Kidney epithelial cell (primary cell): ENCODE results near the gene TRMT44. TPM values are rescaled to one million over a fixed set of nuclear protein-coding genes. Genes with fewer than 3 reads are reported as not detected.

Experiments used
- DNase-seq: peaks from one replicate; pipeline ENCODE4 v3.0.0-alpha.2; 2010; ENCODE audit warnings: low read depth
- H3K27me3 ChIP-seq: 2 replicates; pipeline ENCODE4 v1.6.0; 2011; ENCODE audit warnings: low read length; ENCODE audit not compliant: control insufficient read depth, insufficient read depth
- H3K36me3 ChIP-seq: 2 replicates; pipeline ENCODE4 v1.5.1; 2011; ENCODE audit warnings: low read length; ENCODE audit not compliant: control insufficient read depth, insufficient read depth
- H3K4me3 ChIP-seq: 2 replicates; pipeline ENCODE4 v1.5.1; 2011; ENCODE audit warnings: low read depth, mild to moderate bottlenecking, control low read depth, low read length
- CTCF ChIP-seq: IDR thresholded peaks from 2 replicates; pipeline ENCODE4 v1.5.1; 2011; ENCODE audit warnings: mild to moderate bottlenecking, moderate library complexity, low read length, control low read depth, inconsistent platforms; ENCODE audit not compliant: insufficient read depth, poor library complexity, severe bottlenecking
- total RNA-seq: library from RNA; depleted of rRNA; stranded (reverse); fragments of >200 nt; gene quantifications from 2 replicates; pipeline ENCODE4 v1.2.3, GENCODE V29; 2015

The TRMT44 gene
- total RNA-seq, 1 donor from 2014 or later = 22.8 TPM

GRCh38 chr4:8504279-8505007 is 63.9 kb downstream of the TRMT44 start:
- no peak overlapping the region for H3K4me3 ChIP-seq
- TF ChIP-seq CTCF = no peak
- peaks cover 26% of the 10 kb centered on the region for H3K27me3 ChIP-seq
- H3K36me3 ChIP-seq = no peaks in the 10 kb centered on the region
- DNase-seq = no peak

GRCh38 chr4:8505229-8505628 is 64.7 kb downstream of the TRMT44 start:
- no peak for DNase-seq
- Histone ChIP-seq H3K4me3 (no peak overlapping the region), H3K36me3 (no peaks in the 10 kb centered on the region), H3K27me3 (peaks cover 27% of the 10 kb centered on the region)
- no peak for TF ChIP-seq CTCF

- peaks cover 27% of the 10 kb centered on the region for H3K27me3 ChIP-seq
- DNase-seq = no peak
- H3K4me3 ChIP-seq = no peak overlapping the region
- TF ChIP-seq CTCF = no peak
- H3K36me3 ChIP-seq = no peaks in the 10 kb centered on the region
These were observed 65.4 kb downstream of the TRMT44 start for GRCh38 chr4:8506006-8506372.

- TF ChIP-seq CTCF = no peak
- no peaks in the 10 kb centered on the region for H3K36me3 ChIP-seq
- peaks cover 27% of the 10 kb centered on the region for H3K27me3 ChIP-seq
- no peak overlapping the region for H3K4me3 ChIP-seq
- no peak for DNase-seq
These were observed 66.0 kb downstream of the TRMT44 start for GRCh38 chr4:8506373-8507195.

- peaks cover 27% of the 10 kb centered on the region for H3K27me3 ChIP-seq
- no peak overlapping the region for H3K4me3 ChIP-seq
- TF ChIP-seq CTCF = no peak
- no peak for DNase-seq
- no peaks in the 10 kb centered on the region for H3K36me3 ChIP-seq
These were observed 66.6 kb downstream of the TRMT44 start for GRCh38 chr4:8507196-8507570.
